PC-9 (cell line): ENCODE results near the gene PMM2. TPM values are rescaled to one million over a fixed set of nuclear protein-coding genes. Genes with fewer than 3 reads are reported as not detected.
"Not testable (repeated sequence)": the region's sequence is repeated elsewhere in the genome, so short reads cannot be mapped to it uniquely, and the experiment has no call there.

Source experiments
- BruUV-seq: library from RNA; stranded (reverse); fragments of 400-500 nt; replicated peaks from 2 replicates; lab custom pipeline; 2021; lab: Mats Ljungman, UMichigan
- CTCF ChIA-PET: fragments of 300-600 bp; sonication (Branson Sonifier 250); formaldehyde crosslinking; loops from one replicate; lab custom pipeline; 2022; ENCODE audit warnings: antibody characterized with exemption; lab: Charles Lee
- POLR2A ChIA-PET: fragments of 300-600 bp; sonication (Branson Sonifier 250); formaldehyde crosslinking; loops from one replicate; lab custom pipeline; 2022; ENCODE audit warnings: antibody characterized with exemption; ENCODE audit not compliant: unreplicated experiment; lab: Charles Lee
- DNase-seq, 2 experiments: peaks; one replicate each; pipeline versions ENCODE4 v3.0.0 to v3.0.0-alpha.2; 2015 to 2022; ENCODE audit warnings: mixed read lengths in 1 of 2
- H2AFZ ChIP-seq: fragments of 200-600 bp; sonication (generic); 2 replicates; pipeline ENCODE4 v1.8.1; 2017; ENCODE audit warnings: antibody characterized with exemption
- H3F3A ChIP-seq: fragments of 200-600 bp; sonication (generic); 2 replicates; pipeline ENCODE4 v1.8.1; 2017; ENCODE audit warnings: antibody characterized with exemption, mild to moderate bottlenecking, low read depth; ENCODE audit not compliant: insufficient read depth
- H3K27ac ChIP-seq: fragments of 200-600 bp; sonication (generic); 2 replicates; pipeline ENCODE4 v1.6.1; 2016; ENCODE audit warnings: mixed run types
- H3K27me3 ChIP-seq: fragments of 200-600 bp; sonication (generic); 2 replicates; pipeline ENCODE4 v1.6.1; 2016; ENCODE audit warnings: low read depth, mixed run types; ENCODE audit not compliant: insufficient read depth
- H3K36me3 ChIP-seq: fragments of 200-600 bp; sonication (generic); 2 replicates; pipeline ENCODE4 v1.6.1; 2016; ENCODE audit warnings: low read depth, mixed run types
- H3K4me1 ChIP-seq: fragments of 200-600 bp; sonication (generic); replicated peaks from 2 replicates; pipeline ENCODE4 v1.6.1; 2016; ENCODE audit warnings: mixed run types; ENCODE audit not compliant: insufficient read depth
- H3K4me2 ChIP-seq: fragments of 200-600 bp; sonication (generic); 2 replicates; pipeline ENCODE4 v1.6.1; 2017; ENCODE audit warnings: mixed run types
- H3K4me3 ChIP-seq: fragments of 200-600 bp; sonication (generic); 2 replicates; pipeline ENCODE4 v1.6.1; 2016; ENCODE audit warnings: mixed run types
- H3K79me2 ChIP-seq: fragments of 200-600 bp; sonication (generic); 2 replicates; pipeline ENCODE4 v1.6.1; 2017; ENCODE audit warnings: low read depth, mixed run types
- H3K9me2 ChIP-seq: fragments of 200-600 bp; sonication (generic); 2 replicates; pipeline ENCODE4 v1.8.1; 2017; ENCODE audit warnings: mild to moderate bottlenecking; ENCODE audit not compliant: insufficient read depth
- H3K9me3 ChIP-seq: fragments of 200-600 bp; sonication (generic); 2 replicates; pipeline ENCODE4 v1.8.1; 2016; ENCODE audit warnings: low read depth; ENCODE audit not compliant: insufficient read depth
- H4K20me1 ChIP-seq: fragments of 200-600 bp; sonication (generic); 2 replicates; pipeline ENCODE4 v1.8.1; 2017; ENCODE audit not compliant: insufficient read depth
- CTCF ChIP-seq: fragments of 200-600 bp; sonication (generic); conservative IDR thresholded peaks from 2 replicates; pipeline ENCODE4 v1.6.1; 2017; ENCODE audit warnings: mixed run types, antibody characterized with exemption, mild to moderate bottlenecking, moderate library complexity
- EZH2 ChIP-seq: fragments of 200-600 bp; sonication (generic); IDR thresholded peaks from 2 replicates; pipeline ENCODE4 v1.8.0; 2017; ENCODE audit warnings: antibody characterized with exemption, low read depth
- intact Hi-C: fragments of 100-400 bp; cut with micrococcal nuclease; formaldehyde crosslinking; loops from one replicate; pipeline ENCODE4 v1.10.0; 2022; ENCODE audit not compliant: unreplicated experiment
- total RNA-seq: library from RNA; stranded (reverse); gene quantifications from 2 replicates; pipeline ENCODE4 v1.2.3, GENCODE V29; 2021

PMM2 gene
- total RNA-seq, 1 experiment from 2014 or later = 54.4 TPM

DNA sequence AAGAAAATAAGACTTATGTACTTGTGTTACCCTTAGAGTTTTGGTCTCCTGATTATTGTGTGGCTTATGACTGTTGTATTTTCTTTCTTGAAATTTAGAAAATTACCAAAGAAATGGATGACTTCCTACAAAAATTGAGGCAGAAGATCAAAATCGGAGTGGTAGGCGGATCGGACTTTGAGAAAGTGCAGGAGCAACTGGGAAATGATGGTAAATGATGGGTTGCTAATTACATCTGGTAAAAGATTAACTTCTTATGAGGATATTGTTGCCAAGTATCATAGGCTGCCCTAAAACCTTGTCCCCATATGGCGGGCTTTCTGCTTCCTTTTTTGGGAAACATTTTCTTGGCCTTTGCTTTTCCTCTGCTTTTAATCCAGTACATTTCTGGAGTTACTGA lies 4.1 kb downstream of the PMM2 start:
- Histone ChIP-seq H3K36me3 (peaks cover 41% of the 10 kb centered on the region), H3K4me3 (no peak overlapping the region), H3K9me2 (no peaks in the 10 kb centered on the region), H2AFZ (no peak overlapping the region), H3F3A (peaks cover 19% of the 10 kb centered on the region; the same call in 1 of the 2 replicates), H3K4me1 (peaks cover 15% of the 10 kb centered on the region), H3K27me3 (no peaks in the 10 kb centered on the region), H4K20me1 (peaks cover 72% of the 10 kb centered on the region), H3K79me2 (peaks cover 75% of the 10 kb centered on the region), H3K27ac (no peak overlapping the region), H3K9me3 (no peaks in the 10 kb centered on the region), H3K4me2 (no peak overlapping the region)
- intact Hi-C loops = no loop called here
- TF ChIP-seq EZH2 (no peak), CTCF (no peak)
- POLR2A ChIA-PET = no interaction called here
- no TSS peak for BruUV-seq
- no peak for DNase-seq
- CTCF ChIA-PET = no interaction called here

DNA sequence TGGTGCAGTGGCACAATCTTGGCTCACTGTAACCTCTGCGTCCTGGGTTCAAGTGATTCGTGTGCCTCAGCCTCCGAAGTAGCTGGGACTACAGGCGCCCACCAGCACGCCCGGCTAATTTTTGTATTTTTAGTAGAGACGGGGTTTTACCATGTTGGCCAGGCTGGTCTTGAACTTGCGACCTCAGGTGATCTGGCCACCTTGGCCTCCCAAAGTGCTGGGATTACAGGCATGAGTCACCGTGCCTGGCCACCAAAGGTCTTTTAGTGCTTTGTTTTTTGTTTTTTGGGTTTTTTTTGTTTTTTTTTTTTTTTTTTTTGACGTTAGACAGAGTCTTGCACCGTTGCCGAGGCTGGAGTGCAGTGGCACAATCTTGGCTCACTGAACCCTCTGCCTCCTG lies 6.1 kb downstream of the PMM2 start:
- H3K9me3 ChIP-seq, DNase-seq, BruUV-seq, intact Hi-C loops, H3K9me2 ChIP-seq, H3K4me2 ChIP-seq, H2AFZ ChIP-seq, H3K4me3 ChIP-seq, POLR2A ChIA-PET, H3K27ac ChIP-seq, H3K27me3 ChIP-seq: not testable (repeated sequence)
- CTCF ChIA-PET = interaction anchor here (0.6 kb wide), 2 partner anchors 15 to 427 kb away, joined by 3 read pairs; no protein-coding TSS in a partner anchor
- Histone ChIP-seq H3K36me3 (peaks cover 57% of the 10 kb centered on the region), H3K79me2 (peaks cover 56% of the 10 kb centered on the region), H3K4me1 (peaks cover 13% of the 10 kb centered on the region), H4K20me1 (peaks cover 85% of the 10 kb centered on the region), H3F3A (peaks cover 19% of the 10 kb centered on the region; the same call in 1 of the 2 replicates)

DNA sequence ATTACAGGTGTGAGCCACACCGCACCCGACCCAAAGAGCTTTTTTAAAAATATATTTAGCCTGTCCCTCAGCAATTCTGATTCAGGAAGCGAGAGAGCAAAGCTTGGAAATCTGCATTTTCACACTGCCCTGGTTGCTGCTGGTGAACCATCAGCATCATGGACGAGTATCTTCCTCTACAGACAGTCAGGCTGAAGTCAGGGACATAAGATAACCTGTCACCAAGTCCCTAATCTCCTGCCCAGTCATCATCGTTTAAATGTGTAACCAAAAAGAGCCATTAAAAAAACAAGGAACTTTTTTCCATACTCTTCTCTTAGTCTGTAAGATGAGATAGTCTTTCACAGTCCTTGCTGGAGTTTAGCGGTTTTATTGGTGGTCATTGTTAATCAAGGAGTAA lies 6.7 kb downstream of the PMM2 start:
- no peak for DNase-seq
- CTCF ChIA-PET = no interaction called here
- no peak overlapping the region for H3K27ac ChIP-seq
- no peak for TF ChIP-seq CTCF
- TF ChIP-seq EZH2 = no peak
- no peak overlapping the region for H3K4me2 ChIP-seq
- peaks cover 24% of the 10 kb centered on the region for H3F3A ChIP-seq
- BruUV-seq = no TSS peak
- POLR2A ChIA-PET = interaction anchor here (0.7 kb wide), 1 partner anchor 24 kb away, joined by 5 read pairs; no protein-coding TSS in a partner anchor
- no peak overlapping the region for H2AFZ ChIP-seq
- H3K36me3 ChIP-seq = peaks cover 58% of the 10 kb centered on the region
- peaks cover 50% of the 10 kb centered on the region for H3K79me2 ChIP-seq
- intact Hi-C loops = no loop called here
- H4K20me1 ChIP-seq = peaks cover 80% of the 10 kb centered on the region
- peaks cover 7% of the 10 kb centered on the region for H3K4me1 ChIP-seq
- no peaks in the 10 kb centered on the region for H3K9me3 ChIP-seq
- no peaks in the 10 kb centered on the region for H3K9me2 ChIP-seq
- no peaks in the 10 kb centered on the region for H3K27me3 ChIP-seq
- H3K4me3 ChIP-seq = no peak overlapping the region
